Measurements from ENCODE around the gene PLXDC1.

PLXDC1 gene

DNA sequence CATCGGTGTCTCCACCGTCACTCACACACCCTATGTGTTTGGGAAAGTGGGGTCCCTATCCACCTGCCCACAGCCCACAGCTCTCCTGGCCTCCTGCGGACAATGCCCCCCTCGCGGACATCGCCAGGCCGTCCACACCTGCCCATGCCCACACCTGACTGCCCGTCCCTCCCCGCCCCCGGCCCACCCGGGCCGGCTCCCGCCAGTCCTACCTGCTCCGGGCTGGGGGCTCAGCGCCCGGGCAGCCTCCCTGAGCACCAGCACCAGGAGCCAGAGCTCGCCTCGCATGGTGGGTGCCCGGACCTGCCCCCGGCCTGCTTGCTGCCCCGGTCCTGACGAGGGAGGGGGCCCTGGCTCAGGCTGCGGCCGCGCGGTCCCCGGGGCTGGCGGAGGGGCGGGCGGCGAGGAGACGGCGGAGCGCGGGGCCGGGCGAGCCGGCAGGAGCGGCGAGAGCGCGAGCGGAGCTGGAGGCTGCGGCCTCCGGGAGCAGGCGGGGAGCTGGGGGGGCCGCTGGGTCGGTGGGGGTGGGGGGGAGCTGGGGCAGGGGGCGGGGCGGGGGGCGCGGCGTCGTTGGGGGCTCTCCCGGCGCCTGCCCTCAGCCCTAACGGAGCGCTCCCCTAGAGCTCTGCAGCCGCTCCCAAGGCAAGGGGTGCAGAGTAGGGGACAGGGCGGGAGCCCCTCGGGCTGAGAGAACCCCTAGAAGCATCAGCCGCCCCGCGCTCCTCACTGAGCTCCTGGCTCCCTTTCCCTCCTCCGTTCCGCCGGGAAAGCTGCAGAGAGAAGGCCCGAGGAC is at the start of gene PLXDC1:
Gene PLXDC1, minus strand, starts transcription at position 488 of the 793 bp plus-strand sequence. Its CDS starts 200 bp downstream, at position 288.
- DNase-seq (ENCODE audit: low read depth) = no peak

DNA sequence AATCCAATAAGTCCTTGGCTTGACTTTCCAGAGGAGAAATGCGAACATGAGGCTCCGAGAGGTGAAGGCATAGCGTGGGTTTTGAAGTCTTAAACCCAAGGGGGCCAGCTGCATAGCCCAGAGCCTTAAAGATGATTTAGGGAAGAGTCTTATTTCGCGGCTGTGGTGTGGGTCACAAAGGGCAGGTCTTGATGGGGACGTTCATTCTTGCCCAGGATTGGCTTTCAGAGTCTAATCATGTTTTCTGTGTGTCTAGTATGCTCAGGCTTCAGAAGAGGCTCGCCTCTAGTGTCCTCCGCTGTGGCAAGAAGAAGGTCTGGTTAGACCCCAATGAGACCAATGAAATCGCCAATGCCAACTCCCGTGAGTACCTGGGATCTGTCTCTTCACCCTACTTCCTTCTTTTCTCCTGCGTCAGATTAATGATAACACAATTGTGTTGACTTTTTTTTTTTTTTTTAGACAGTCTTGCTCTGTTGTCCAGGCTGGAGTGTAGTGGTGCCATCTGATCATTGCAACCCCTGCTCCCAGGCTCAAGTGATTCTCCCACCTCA is 49.6 kb upstream of the PLXDC1 start:
- no peak for DNase-seq (ENCODE audit: low read depth)

DNA sequence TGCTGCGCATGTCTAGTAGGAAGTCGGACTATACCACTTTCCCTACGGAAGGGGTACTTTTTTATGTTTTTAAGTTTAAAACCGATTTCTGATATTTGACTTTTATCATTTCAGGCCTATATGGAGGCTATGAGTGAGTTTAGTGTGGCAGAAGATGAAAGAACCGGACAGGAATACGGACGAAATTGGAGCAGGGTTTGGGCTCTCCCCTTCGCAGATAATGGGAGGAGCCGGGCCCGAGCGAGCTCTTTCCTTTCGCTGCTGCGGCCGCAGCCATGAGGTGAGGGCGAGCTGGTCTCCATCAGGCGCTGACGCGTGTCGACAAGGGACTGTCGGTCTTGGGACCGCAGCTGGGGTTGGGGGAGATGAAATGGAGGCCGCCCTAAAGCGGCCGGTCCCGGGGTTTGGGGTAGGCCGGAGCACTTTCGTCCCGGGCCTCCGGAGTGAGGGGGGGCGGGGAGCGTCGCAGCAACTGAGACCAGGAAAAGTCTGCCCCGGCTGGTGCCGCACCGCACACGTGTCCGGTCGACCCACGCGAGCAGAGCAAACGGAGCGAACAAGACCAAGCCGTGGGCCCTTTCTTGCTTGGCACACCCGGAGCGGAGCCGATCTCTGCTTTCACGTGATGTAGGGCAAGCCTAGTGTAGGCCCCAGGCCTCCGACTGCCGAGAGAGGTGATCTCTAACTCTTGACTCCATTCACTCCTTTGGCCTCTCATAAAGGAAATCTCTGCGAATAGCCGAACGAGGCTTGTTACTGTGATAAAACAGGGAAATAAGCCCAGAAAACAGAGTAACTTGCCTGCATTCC is 48.8 kb upstream of the PLXDC1 start, which contains the start of gene RPL19:
Gene RPL19, plus strand, starts transcription at position 214 of the 810 bp plus-strand sequence. Its CDS starts 62 bp downstream, at position 276.
- DNase-seq (ENCODE audit: low read depth) = no peak

DNA sequence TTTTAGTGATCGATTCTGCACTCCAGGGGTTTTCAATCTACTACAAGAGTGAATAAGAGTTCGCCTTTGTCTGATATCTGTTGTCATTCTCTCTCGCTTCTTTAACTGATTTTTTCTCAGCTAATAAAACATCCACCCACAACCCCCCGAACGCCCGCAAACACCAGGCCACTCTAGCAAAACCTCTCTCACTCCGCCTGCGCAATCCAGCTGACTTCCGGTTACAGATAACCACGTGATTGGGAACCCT is 48.3 kb upstream of the PLXDC1 start:
- DNase-seq (ENCODE audit: low read depth) = peak; percentile 92

DNA sequence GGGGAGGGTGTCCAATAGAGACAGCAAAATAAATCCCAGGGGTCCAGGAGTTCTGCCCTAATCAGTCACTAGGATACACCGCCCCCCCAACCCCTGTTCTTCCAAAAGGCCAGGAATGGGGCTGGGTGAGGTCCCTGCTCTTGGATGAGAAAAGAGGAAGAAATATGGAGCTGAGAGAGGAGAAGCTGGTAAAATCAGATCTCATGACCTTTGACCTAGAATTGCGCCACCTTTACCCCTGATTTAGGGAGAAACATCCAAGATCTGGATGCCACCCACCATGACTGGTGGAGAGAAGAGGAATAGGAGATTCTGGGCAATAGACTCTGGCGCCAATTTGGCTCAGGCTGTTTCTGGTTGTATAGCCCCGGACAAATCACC is 46.7 kb upstream of the PLXDC1 start:
- DNase-seq (ENCODE audit: low read depth) = no peak

DNA sequence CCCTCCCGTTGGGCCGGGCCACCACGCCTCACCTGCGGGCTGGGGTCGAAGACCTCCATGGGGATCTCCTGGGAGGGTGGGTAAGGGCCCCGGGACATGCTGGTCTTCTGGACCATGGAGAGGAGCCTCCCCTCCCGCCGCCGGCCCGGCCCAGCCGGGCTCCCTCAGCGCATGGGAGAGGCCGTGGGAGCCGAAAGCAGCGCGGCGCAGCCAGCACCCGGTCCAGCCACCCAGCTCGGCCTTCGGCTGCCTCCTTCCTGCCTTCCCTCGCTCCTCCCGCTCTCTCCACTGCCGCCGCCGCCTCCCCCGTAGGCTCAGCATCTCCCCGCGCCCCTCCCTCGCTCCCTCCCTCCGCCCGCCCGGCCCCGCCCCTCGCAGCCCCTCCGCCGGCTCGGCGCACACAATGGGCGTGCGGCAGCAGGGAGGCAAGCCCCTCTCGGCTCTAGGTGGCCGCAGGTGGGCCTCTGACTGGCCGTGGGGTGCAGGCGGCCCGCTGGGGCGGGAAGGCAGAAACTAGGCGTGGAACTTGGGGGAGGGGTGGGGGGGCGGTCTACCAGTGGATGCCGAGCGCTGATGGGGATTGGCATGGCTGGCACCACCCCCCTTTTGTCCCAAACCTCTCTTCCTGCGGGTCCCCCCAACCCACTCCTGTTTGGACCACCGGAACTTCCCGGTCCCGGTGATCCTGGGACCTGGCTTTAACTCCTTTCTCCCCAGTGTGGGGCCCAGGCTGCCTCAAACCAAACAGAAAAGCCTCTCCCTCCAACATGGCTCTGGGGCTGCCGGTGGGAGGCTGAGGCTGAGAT is 46.1 kb upstream of the PLXDC1 start, which contains the start of gene CACNB1:
Gene CACNB1, minus strand, starts transcription at position 290 of the 806 bp plus-strand sequence. Its CDS starts 174 bp downstream, at position 116.
- peak; percentile 76 for DNase-seq (ENCODE audit: low read depth)

DNA sequence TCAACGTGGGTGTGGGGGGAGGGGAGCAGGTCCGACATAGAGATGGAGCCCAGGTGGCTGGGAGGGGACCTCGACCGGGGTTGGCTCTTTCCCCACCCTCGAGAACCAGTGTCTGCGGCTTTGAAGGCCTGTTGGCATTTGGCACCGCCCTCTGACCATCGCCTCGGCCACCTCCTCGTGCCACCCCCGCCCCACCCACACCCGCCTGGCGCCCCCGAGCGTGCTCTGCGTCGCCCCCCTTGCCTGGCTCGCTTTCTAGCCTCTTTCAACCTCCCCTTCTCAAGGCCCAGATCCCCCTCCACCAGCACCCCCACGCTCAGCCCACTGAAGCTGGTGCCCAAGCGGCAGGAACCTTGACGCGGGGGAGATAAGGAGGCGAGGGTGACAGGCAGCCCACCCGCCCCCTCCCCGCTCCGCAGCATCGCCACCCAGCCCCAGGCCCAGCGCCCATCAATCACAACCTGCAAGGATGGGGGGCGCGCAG is 45.4 kb upstream of the PLXDC1 start:
- peak; percentile 47 for DNase-seq (ENCODE audit: low read depth)

DNA sequence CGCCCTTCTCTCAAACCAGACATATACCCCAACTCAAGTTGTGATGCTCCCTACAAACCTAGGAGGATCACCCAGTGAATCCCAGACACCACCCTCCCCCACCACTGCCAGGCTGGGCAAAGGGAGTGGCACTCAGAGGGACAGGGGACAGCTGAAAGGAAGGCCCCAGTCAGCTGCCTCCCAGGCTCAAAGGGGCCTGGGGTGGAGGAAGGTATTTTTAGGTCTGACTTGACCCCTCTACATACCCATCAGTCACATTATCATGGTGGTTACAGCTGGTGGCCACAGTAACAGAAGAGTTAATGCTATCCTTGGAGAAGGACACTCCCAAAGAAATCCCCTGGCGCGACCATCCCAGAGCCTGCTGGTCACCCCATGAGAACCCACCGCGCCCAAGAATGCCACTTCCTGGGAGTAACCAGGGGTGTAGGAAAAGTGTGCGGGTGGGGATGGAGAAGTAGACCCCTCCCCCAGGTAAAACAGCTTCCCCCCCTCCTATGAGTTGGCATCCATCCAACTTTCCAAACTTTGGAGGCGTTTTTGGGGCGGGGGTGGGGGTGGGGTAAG is 44.9 kb upstream of the PLXDC1 start:
- DNase-seq (ENCODE audit: low read depth) = no peak

DNA sequence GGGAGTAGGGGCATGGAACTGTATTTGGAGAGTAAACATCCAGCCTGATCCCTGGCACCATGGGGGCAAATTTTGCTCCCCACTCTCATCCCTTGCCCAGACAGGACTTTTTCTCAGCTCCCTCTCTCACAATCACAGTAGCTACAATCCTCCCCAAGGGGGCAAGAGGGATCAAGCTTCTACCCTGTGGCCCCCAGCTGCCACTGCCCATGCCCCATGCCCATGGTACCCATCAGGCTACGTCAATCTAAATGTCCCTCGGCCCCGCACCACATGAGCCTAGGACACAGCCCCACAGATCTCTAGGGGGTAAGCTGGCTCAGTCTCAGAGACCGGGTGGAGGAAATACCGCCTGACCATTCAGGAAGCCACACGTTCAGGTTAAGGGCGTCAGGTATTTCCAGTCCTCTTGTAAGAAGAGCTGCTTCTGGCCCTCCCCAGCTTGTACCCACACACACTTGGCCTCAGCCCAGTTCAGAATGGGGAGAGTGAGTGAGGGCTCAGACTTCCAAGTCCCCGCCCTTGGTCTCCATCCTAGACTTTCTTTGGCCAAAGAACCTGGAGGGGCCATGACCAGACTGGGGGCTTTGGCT is 44.2 kb upstream of the PLXDC1 start:
- no peak for DNase-seq (ENCODE audit: low read depth)

DNA sequence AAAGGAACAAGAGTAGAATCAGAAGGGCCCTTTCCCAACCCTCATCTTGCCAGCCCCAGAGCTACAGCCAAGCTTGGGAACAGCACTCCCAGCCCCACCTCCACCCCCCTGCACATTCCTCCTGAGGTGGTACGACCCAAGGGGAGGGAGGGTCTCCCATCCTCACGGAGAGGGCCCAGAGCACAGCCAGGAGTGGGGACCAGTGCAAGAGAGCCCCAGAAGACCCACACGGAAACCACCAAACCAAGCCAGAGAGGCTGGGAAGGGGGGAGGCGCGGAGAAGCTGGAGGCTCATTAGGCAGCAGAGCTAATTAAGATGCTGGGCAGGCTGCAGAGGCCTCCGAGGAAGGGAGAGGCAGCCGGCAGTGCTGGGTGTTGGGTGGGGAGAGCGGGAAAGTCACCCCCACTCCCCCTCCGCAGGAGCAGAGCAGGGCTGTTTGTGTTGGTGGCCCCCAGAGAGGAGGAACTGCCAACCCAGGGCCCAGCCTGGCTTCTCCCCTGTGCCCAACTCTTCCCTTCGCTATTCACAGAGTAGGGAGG is 43.6 kb upstream of the PLXDC1 start:
- no peak for DNase-seq (ENCODE audit: low read depth)

DNA sequence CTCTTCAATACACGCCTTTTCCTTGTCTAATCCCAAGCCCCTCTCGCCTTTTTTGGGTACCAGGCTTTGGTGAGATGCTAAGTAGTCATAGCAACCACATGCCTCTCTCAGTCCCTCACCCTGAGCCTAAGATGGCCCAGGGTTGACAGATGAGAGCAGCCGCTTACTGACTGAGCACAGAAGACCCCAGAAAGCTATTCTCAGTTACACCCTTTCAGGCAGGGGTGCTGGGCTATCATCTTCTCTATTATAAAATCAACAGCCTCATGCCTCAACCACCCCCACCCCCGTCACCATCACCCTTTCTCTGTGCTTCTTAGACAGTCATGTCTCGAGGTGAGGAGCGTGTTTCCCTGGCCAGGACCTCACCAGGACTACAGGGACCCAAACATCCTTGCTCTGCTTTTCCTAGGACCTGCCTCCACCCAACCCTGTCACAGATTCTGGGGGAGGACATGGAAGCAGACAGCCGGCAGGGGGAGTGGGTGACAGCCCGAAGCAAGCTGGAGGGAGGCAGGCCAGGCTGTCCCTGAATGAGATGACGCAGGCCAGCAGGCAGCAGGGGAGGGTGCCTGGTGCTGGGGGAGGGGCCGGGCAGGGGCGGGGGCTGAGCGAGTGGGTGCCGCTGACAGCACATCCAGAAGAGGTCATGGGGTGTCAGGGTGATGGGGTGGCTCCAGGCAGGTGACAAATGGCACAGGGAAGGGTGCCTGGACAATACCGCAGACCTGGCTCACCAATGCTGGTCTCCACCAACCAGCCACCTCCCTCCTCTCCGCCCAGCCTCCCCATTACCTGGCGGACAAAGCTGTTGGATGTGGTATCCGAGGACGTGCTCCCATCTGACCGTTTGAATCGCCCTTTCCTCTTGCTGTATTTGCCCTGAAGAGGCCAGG is 42.9 kb upstream of the PLXDC1 start:
- peak; percentile 64 for DNase-seq (ENCODE audit: low read depth)

DNA sequence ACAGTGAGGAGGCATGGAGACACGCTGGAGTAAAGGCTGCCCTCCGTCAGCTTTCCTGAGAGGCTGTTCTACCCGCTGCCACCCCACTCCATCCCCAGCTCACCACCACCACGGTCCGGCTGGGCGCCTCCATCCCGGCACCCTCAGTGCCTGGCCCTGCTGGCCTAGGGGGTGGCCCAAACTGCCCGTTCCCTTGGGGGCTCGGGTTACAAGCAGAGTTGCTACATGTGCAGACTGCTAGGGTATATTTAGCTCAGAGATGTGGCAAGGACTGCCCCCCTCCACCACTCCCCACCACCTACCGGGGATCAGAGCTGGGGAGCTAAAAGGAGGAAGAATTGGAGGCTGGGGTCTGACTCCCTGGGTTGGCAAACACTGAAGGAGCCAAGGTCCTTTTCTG is 41.9 kb upstream of the PLXDC1 start:
- peak; percentile 47 for DNase-seq (ENCODE audit: low read depth)

DNA sequence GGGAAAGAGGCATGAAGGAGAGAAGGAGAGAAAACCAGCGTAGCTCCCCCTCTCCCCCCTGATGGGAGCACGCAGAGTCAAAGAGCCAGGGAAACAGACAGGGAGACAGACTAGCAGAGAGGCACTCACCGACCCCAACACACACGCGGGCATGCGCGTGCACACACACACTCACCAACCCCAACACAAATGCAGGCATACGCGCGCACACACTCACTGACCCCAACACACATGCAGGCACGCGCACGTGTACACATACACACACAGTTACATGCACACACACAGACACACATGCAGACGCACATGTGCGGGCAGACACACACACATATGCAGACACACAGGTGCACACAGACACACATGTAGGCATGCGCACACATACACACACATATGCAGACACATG is 41.5 kb upstream of the PLXDC1 start:
- no peak for DNase-seq (ENCODE audit: low read depth)

DNA sequence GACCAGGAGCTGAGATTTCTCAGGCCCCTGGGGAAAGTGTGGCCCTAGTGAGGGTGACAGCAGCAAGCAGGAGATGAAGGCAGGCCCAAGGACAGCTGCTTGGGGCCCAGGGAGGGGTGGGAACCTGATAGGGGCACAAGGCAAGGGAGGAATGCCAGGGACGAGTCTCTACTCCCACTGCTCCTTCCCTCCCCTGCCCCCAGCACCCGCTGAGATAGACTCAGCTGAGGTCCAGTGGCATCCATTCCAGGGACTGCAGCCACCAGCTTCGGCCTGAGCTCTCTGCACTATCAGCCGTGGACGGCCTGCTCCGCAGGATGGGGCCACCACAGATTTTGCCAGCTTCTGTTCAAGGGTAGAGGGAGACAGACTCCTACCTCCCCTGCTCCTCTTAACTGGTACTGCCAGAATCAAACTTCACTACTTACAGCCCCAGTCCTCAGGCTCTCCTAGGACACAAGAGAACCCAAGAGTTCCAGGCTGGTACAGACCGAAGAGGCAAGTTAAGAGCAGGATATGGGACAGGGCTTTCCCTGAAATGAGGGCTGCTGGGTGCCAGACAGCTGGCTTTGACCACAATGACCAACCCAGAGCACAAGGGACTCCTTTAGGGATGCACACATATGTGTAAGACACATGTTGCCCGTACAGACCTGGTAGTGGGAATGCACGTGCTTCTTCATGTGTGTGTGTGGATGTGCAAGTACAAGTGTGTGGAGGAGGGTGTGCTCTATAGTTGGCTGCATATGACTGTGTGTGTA is 40.5 kb upstream of the PLXDC1 start:
- DNase-seq (ENCODE audit: low read depth) = no peak

DNA sequence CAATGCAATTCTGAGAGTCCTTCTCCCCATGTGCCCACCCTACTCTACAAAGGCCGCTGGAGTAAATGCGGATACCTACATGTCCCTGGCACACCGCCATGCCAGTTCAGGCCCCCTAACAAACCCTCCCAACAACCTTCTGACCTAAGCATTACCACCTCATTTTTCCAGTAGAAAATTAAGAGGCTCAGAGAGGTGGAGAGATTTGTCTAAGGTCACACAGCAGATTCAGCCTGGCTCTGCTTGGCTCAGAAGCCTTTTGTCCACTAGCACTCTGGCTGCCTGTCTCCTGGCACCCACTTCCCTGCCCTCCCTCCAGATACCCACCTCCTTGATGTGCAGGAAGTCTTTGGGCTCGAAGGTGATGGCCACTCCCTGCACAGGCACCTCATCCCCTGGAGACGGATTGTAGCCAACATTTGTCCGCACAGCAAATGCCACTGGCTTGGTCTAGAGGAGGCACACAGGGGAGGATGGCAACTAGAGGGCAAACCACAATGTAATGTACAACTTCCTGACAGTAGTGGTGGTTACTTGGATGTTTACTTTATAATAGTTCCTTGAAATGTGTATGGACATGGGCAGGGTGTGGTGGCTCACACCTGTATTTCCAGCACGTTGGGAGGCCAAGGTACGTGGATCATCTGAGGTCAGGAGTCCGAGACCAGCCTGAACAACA is 35.9 kb upstream of the PLXDC1 start:
- no peak for DNase-seq (ENCODE audit: low read depth)

DNA sequence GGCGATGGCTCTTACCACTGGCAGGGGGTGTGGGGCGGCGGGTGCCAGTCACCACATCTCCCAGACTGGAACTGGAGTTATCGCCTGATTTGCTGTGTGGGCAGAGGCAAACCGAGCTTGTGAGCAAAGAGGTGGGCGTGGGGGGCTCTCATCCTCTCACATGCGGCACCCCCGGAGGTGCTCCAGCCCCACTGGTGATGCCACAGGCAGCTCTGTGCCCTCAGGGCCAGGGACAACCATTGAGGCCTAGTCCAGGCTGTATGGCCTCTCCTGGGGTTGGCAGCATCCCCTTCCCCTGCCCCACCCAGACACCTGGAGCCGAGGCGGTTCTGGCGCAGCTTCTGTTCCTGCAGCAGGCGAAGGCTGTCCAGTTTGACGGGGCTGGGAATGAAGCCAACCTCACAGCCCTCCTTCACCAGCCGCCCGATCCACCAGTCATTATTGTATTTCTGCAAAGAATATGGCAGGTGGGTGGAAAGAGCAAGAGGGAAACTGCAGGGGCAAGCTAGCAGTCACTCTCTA is 35.1 kb upstream of the PLXDC1 start:
- DNase-seq (ENCODE audit: low read depth) = no peak

DNA sequence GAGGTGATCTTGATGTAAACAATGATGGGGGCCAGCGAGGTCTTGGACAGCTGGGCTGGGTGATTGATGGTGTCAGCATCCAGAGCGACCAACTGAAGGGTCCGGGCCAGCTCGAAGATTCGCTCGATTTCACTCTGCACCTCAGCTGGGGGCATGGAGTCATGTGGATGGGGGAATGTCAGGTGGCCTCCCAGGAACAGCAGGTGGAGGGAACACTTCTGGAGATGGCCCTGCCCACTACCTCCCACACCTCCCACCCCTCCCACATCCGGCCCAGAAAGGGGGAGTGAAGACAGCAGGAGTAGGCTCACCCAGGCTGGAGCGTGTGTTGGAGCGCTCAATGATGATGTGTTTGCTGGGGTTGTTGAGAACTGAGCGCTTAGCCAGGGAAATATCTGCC is 32.3 kb upstream of the PLXDC1 start:
- DNase-seq (ENCODE audit: low read depth) = no peak

DNA sequence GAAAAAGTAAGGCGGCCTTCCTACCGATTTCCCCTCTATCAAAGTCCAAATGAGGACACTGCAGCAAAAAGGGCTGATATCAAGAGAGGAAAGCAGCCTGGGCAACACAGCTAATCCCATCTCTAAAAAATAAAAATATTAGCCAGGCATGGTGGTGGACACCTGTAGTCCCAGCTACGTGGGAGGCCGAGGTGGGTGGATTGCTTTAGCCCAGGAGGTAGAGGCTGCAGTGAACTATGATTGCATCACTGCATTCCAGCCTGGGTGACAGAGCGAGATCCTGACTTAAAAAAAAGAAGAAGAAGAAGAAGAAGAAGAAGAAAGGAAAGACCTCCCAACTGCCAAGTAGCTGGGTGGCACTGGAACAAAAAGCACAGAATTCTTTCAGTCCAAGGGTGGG is 31.6 kb upstream of the PLXDC1 start:
- no peak for DNase-seq (ENCODE audit: low read depth)
